HepG2 (cell line): Measurements from ENCODE around the gene LGI1. TPM values are rescaled to one million over a fixed set of nuclear protein-coding genes. Genes with fewer than 3 reads are reported as not detected.

ENCODE experiments used
- ATAD3A ChIP-seq: sonication (generic); formaldehyde crosslinking; IDR thresholded peaks from 2 replicates; pipeline ENCODE4 v1.4.0; 2020; ENCODE audit warnings: missing genetic modification reagents
- FOXP1 ChIP-seq, 2 experiments: fragments of 450-650 bp in 1 of 2; IDR thresholded peaks; 2 replicates each; pipeline ENCODE4 v1.6.1; 2017 to 2018; ENCODE audit warnings: antibody characterized with exemption in 1 of 2
- HES4 ChIP-seq: sonication (generic); formaldehyde crosslinking; IDR thresholded peaks from 2 replicates; pipeline ENCODE4 v1.9.0; 2021; ENCODE audit warnings: mild to moderate bottlenecking, missing genetic modification reagents, borderline replicate concordance
- JARID2 ChIP-seq: sonication (generic); formaldehyde crosslinking; IDR thresholded peaks from 2 replicates; pipeline ENCODE4 v1.8.1; 2023; ENCODE audit warnings: missing genetic modification reagents, inconsistent platforms; ENCODE audit not compliant: insufficient replicate concordance
- MEIS2 ChIP-seq: sonication (generic); formaldehyde crosslinking; IDR thresholded peaks from 2 replicates; pipeline ENCODE4 v1.9.0; 2021; ENCODE audit warnings: mild to moderate bottlenecking, missing genetic modification reagents
- ZBTB38 ChIP-seq: sonication (generic); formaldehyde crosslinking; IDR thresholded peaks from 2 replicates; pipeline ENCODE4 v1.5.1; 2020; ENCODE audit warnings: mild to moderate bottlenecking, missing genetic modification reagents
- ZC3H13 ChIP-seq: sonication (generic); formaldehyde crosslinking; IDR thresholded peaks from 2 replicates; pipeline ENCODE4 v1.8.1; 2023; ENCODE audit warnings: mild to moderate bottlenecking, missing genetic modification reagents, moderate library complexity
- ZNF101 ChIP-seq: sonication (generic); formaldehyde crosslinking; IDR thresholded peaks from 2 replicates; pipeline ENCODE4 v1.4.0; 2020; ENCODE audit warnings: mild to moderate bottlenecking, low read depth, missing genetic modification reagents, borderline replicate concordance
- ZNF234 ChIP-seq: sonication (generic); formaldehyde crosslinking; conservative IDR thresholded peaks from 2 replicates; pipeline ENCODE4 v1.5.1; 2020; ENCODE audit warnings: mild to moderate bottlenecking, missing genetic modification reagents
- ZNF331 ChIP-seq: sonication (generic); formaldehyde crosslinking; IDR thresholded peaks from 2 replicates; pipeline ENCODE4 v1.4.0; 2020; ENCODE audit warnings: missing genetic modification reagents
- ZNF780A ChIP-seq: sonication (generic); formaldehyde crosslinking; IDR thresholded peaks from 2 replicates; pipeline ENCODE4 v1.8.0; 2022; ENCODE audit warnings: mild to moderate bottlenecking, missing genetic modification reagents, moderate library complexity
- polyA plus RNA-seq, 8 experiments: library from polyadenylated mRNA; depleted of rRNA in 3 of 8; stranded (reverse) in 7 of 8; unstranded in 1 of 8; fragments of >200 nt; fragmentation: Illumina TruSeq in 4 of 8; extraction: Trizol in 4 of 8; gene quantifications; 2 replicates each; pipeline versions ENCODE4 v1.2.1 to v1.2.3, GENCODE V29; 2011 to 2016; ENCODE audit warnings: low read depth in 4 of 8, missing spikeins in 1 of 8, mixed read lengths in 1 of 8; ENCODE audit not compliant: insufficient read depth in 1 of 8
- total RNA-seq, 5 experiments: library from RNA; depleted of rRNA; stranded (reverse); fragments of >200 nt; fragmentation: Illumina TruSeq; extraction: Trizol; gene quantifications; 2 replicates each; pipeline ENCODE4 v1.2.3, GENCODE V29; 2016; ENCODE audit warnings: low read depth in 1 of 5
- TF ChIP-seq, protein P1 (sequence below): sonication (generic); formaldehyde crosslinking; IDR thresholded peaks from 2 replicates; pipeline ENCODE4 v1.4.0; 2020; ENCODE audit warnings: missing genetic modification reagents, mild to moderate bottlenecking, borderline replicate concordance
- TF ChIP-seq, protein P2 (sequence below): conservative IDR thresholded peaks from 2 replicates; pipeline ENCODE4 v1.6.1; 2018; ENCODE audit warnings: missing genetic modification reagents
- TF ChIP-seq, protein P3 (sequence below): sonication (generic); formaldehyde crosslinking; IDR thresholded peaks from 2 replicates; pipeline ENCODE4 v1.4.0; 2020; ENCODE audit warnings: missing genetic modification reagents

The LGI1 gene
- total and polyA plus RNA-seq, 2 of the 13 experiments (the other 11 are each of a cell fraction or from before 2014, with no cell fraction given) = not detected

DNA sequence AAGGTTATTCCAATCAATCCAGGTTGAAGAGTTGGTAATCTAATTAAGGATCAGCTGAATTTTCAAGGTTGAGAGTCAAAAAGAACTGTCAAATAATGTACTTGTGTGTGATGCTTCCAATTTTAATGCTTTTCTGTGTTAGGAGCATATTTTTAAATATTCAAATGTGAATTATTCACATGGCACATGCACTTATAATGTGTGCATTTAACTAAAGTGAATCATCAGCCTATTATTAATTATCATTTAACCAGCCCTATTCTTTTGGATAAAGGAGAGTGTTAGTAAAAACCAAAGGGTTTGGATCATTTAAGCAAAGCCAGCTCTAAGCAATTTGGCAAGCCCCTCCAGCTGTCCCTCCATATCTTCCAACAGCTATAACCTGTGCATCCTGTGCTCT lies 11.2 kb downstream of the LGI1 start (continued):
- TF ChIP-seq, protein P1, sequence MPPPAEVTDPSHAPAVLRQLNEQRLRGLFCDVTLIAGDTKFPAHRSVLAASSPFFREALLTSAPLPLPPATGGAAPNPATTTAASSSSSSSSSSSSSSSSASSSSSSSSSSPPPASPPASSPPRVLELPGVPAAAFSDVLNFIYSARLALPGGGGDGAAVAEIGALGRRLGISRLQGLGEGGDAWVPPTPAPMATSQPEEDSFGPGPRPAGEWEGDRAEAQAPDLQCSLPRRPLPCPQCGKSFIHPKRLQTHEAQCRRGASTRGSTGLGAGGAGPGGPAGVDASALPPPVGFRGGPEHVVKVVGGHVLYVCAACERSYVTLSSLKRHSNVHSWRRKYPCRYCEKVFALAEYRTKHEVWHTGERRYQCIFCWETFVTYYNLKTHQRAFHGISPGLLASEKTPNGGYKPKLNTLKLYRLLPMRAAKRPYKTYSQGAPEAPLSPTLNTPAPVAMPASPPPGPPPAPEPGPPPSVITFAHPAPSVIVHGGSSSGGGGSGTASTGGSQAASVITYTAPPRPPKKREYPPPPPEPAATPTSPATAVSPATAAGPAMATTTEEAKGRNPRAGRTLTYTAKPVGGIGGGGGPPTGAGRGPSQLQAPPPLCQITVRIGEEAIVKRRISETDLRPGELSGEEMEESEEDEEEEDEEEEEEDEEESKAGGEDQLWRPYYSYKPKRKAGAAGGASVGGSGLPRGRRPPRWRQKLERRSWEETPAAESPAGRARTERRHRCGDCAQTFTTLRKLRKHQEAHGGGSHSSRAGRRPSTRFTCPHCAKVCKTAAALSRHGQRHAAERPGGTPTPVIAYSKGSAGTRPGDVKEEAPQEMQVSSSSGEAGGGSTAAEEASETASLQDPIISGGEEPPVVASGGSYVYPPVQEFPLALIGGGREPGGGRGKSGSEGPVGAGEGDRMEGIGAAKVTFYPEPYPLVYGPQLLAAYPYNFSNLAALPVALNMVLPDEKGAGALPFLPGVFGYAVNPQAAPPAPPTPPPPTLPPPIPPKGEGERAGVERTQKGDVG (CRISPR knock-in tag) = no peak
- TF ChIP-seq MEIS2 (CRISPR knock-in tag) (no peak), ZC3H13 (no peak), ZNF780A (no peak), ATAD3A (no peak), ZBTB38 (CRISPR knock-in tag) (no peak), ZNF101 (CRISPR knock-in tag) (no peak), HES4 (no peak), JARID2 (CRISPR knock-in tag) (no peak), ZNF234 (CRISPR knock-in tag) (no peak), ZNF331 (CRISPR knock-in tag) (no peak), FOXP1 (IDR thresholded peaks at IDR 0.05) (no peak), FOXP1 (CRISPR knock-in tag; IDR thresholded peaks at IDR 0.05) (no peak)
- TF ChIP-seq, protein P2, sequence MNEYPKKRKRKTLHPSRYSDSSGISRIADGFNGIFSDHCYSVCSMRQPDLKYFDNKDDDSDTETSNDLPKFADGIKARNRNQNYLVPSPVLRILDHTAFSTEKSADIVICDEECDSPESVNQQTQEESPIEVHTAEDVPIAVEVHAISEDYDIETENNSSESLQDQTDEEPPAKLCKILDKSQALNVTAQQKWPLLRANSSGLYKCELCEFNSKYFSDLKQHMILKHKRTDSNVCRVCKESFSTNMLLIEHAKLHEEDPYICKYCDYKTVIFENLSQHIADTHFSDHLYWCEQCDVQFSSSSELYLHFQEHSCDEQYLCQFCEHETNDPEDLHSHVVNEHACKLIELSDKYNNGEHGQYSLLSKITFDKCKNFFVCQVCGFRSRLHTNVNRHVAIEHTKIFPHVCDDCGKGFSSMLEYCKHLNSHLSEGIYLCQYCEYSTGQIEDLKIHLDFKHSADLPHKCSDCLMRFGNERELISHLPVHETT (CRISPR knock-in tag) = no peak
- TF ChIP-seq, protein P3, sequence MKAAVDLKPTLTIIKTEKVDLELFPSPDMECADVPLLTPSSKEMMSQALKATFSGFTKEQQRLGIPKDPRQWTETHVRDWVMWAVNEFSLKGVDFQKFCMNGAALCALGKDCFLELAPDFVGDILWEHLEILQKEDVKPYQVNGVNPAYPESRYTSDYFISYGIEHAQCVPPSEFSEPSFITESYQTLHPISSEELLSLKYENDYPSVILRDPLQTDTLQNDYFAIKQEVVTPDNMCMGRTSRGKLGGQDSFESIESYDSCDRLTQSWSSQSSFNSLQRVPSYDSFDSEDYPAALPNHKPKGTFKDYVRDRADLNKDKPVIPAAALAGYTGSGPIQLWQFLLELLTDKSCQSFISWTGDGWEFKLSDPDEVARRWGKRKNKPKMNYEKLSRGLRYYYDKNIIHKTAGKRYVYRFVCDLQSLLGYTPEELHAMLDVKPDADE (CRISPR knock-in tag) = no peak
